Lung (tissue), 12 donors: ENCODE results near the gene POLR2L. TPM values are rescaled to one million over a fixed set of nuclear protein-coding genes. Genes with fewer than 3 reads are reported as not detected.

ENCODE experiments used
- ATAC-seq: fragments of 200-7000 bp; cut with Tn5 transposase; one replicate; pipeline ENCODE4 v1.9.1; 2020; ENCODE audit warnings: moderate number of reproducible peaks; ENCODE audit not compliant: insufficient read depth, low FRiP score
- DNase-seq, 3 donors: peaks; one replicate each; pipeline ENCODE4 v3.0.0-alpha.2; 2013 to 2017
- H3K27ac ChIP-seq, 2 donors: one replicate each; pipeline ENCODE4 v1.5.1; 2013; ENCODE audit warnings: mild to moderate bottlenecking in 2 of 2, moderate library complexity in 2 of 2, control low read depth in 1 of 2, inconsistent platforms in 1 of 2, low read depth in 1 of 2, low read length in 1 of 2
- H3K27me3 ChIP-seq, 3 donors: one replicate each; pipeline ENCODE4 v1.5.1; 2013; ENCODE audit warnings: low read length in 2 of 3; ENCODE audit not compliant: control insufficient read depth in 3 of 3, insufficient read depth in 3 of 3
- H3K36me3 ChIP-seq, 4 donors: one replicate each; pipeline ENCODE4 v1.5.1; 2013; ENCODE audit warnings: low read length in 4 of 4, mild to moderate bottlenecking in 1 of 4, moderate library complexity in 1 of 4; ENCODE audit not compliant: control insufficient read depth in 4 of 4, insufficient read depth in 4 of 4
- H3K4me1 ChIP-seq, 5 donors: one replicate each; pipeline ENCODE4 v1.5.1; 2013; ENCODE audit warnings: low read length in 5 of 5, mild to moderate bottlenecking in 2 of 5, moderate library complexity in 1 of 5; ENCODE audit not compliant: control insufficient read depth in 5 of 5, insufficient read depth in 5 of 5
- H3K4me3 ChIP-seq: one replicate; pipeline ENCODE4 v1.5.1; 2013; ENCODE audit warnings: mild to moderate bottlenecking, control low read depth, moderate library complexity
- H3K9ac ChIP-seq, 2 donors: one replicate each; pipeline ENCODE4 v1.5.1; 2013; ENCODE audit warnings: low read length in 2 of 2, control low read depth in 1 of 2; ENCODE audit not compliant: insufficient read depth in 1 of 2
- H3K9me3 ChIP-seq, 4 donors: one replicate each; pipeline ENCODE4 v1.5.1; 2013; ENCODE audit warnings: low read length in 3 of 4, mild to moderate bottlenecking in 1 of 4, moderate library complexity in 1 of 4; ENCODE audit not compliant: control insufficient read depth in 4 of 4, insufficient read depth in 3 of 4
- CTCF ChIP-seq: IDR thresholded peaks from 2 replicates; pipeline ENCODE4 v1.5.1; 2012; ENCODE audit warnings: mild to moderate bottlenecking; ENCODE audit errors: control extremely low read depth, extremely low read depth
- WGBS, 2 donors: extraction: QIAGEN DNeasy Blood & Tissue Kit; methylation state at CpG; one replicate each; pipeline ENCODE4 v1.1.7; 2013; 5-methylcytosine and 5-hydroxymethylcytosine counted together
- polyA plus RNA-seq, 2 donors: library from polyadenylated mRNA; stranded (reverse); fragments of 200-250 nt; gene quantifications; one replicate each; pipeline ENCODE4 v1.2.1, GENCODE V29; 2013
- total RNA-seq, 2 donors: library from RNA; depleted of rRNA in 1 of 2; stranded (reverse); fragments of >200 nt in 1 of 2; gene quantifications; one replicate each; pipeline ENCODE4 v1.2.1, GENCODE V29; 2014 to 2021
- donor health status: control.
- donor health status: control.
- donor health status: Bipolar disorder and iron deficiency.
- donor health status: healthy.
- donor health status: DM: yes; HTN: yes; CAD: no.

POLR2L gene
- total and polyA plus RNA-seq, 4 donors, result 144 to 183 (median 167) TPM

- Histone ChIP-seq H3K27me3 (no peaks in the 10 kb centered on the region), H3K9me3 (no peaks in the 10 kb centered on the region), H3K36me3 (peaks cover 0 to 33% (median 0%) of the 10 kb centered on the region in 4 donors), H3K9ac (no peak overlapping the region), H3K4me1 (peaks cover 0 to 36% (median 12%) of the 10 kb centered on the region in 5 donors), H3K27ac (no peak overlapping the region), H3K4me3 (no peak overlapping the region)
- no peak for TF ChIP-seq CTCF
- DNase-seq (no peak), ATAC-seq (no peak)
- WGBS, 2 donors, result 86 to 88% methylated on average over 26 to 27 of the region's 27 CpGs
These were observed 15.9 kb upstream of the POLR2L start for GRCh38 chr11:858053-858761.

- TF ChIP-seq CTCF, result no peak
- Histone ChIP-seq H3K4me3 (no peak overlapping the region), H3K4me1 (peaks cover 0 to 22% (median 12%) of the 10 kb centered on the region in 5 donors), H3K27ac (no peak overlapping the region), H3K9ac (no peak overlapping the region), H3K9me3 (no peaks in the 10 kb centered on the region), H3K27me3 (no peaks in the 10 kb centered on the region), H3K36me3 (peaks cover 0 to 30% (median 0%) of the 10 kb centered on the region in 4 donors)
- 79 to 82% methylated on average over 7 to 8 of the region's 8 CpGs for WGBS, 2 donors
- ATAC-seq, result no peak
- DNase-seq, result no peak
These were observed 14.1 kb upstream of the POLR2L start for GRCh38 chr11:856397-856796.

GRCh38 chr11:855796-856195 is 13.5 kb upstream of the POLR2L start:
- WGBS, 2 donors, result 91 to 93% methylated on average over 12 of the region's 12 CpGs
- no peak for TF ChIP-seq CTCF
- Histone ChIP-seq H3K4me1 (peaks cover 0 to 27% (median 12%) of the 10 kb centered on the region in 5 donors), H3K27me3 (no peaks in the 10 kb centered on the region), H3K9me3 (no peaks in the 10 kb centered on the region), H3K27ac (no peak overlapping the region), H3K36me3 (peaks cover 0 to 31% (median 0%) of the 10 kb centered on the region in 4 donors), H3K4me3 (no peak overlapping the region), H3K9ac (no peak overlapping the region)
- no peak for ATAC-seq
- no peak for DNase-seq
